Spinal cord (tissue), 10 donors: Measurements from ENCODE around the gene SOX21. TPM values are rescaled to one million over a fixed set of nuclear protein-coding genes. Genes with fewer than 3 reads are reported as not detected.
A peak's percentile ranks its signal among the peaks of the same experiment; 100 is the strongest.

Source experiments
- DNase-seq, 6 donors: peaks; one replicate each; pipeline versions ENCODE4 v3.0.0 to v3.0.0-alpha.2; 2013 to 2015; ENCODE audit warnings: low spot score in 6 of 6, low read depth in 4 of 6
- H3K27ac ChIP-seq: one replicate; pipeline ENCODE4 v1.5.1; 2013; ENCODE audit warnings: low read depth, low read length, control low read depth
- H3K27me3 ChIP-seq: one replicate; pipeline ENCODE4 v1.6.1; 2013; ENCODE audit warnings: low read length; ENCODE audit not compliant: control insufficient read depth, insufficient read depth
- H3K36me3 ChIP-seq: one replicate; pipeline ENCODE4 v1.6.1; 2013; ENCODE audit warnings: low read length; ENCODE audit not compliant: control insufficient read depth, insufficient read depth
- H3K4me1 ChIP-seq: one replicate; pipeline ENCODE4 v1.6.1; 2013; ENCODE audit warnings: low read length; ENCODE audit not compliant: control insufficient read depth, insufficient read depth
- H3K4me3 ChIP-seq: one replicate; pipeline ENCODE4 v1.5.1; 2013; ENCODE audit warnings: low read depth, low read length, control low read depth
- H3K9me3 ChIP-seq: one replicate; pipeline ENCODE4 v1.6.1; 2013; ENCODE audit warnings: low read length; ENCODE audit not compliant: control insufficient read depth, insufficient read depth
- WGBS: methylation state at CpG from one replicate; pipeline ENCODE4 v1.1.5; 2013; ENCODE audit warnings: missing lambda C conversion rate; ENCODE audit not compliant: insufficient coverage; 5-methylcytosine and 5-hydroxymethylcytosine counted together
- polyA plus RNA-seq, 2 donors: library from polyadenylated mRNA; unstranded; fragments of 120-200 nt; gene quantifications; one replicate each; pipeline ENCODE4 v1.2.1, GENCODE V29; 2013; ENCODE audit not compliant: insufficient read length in 2 of 2
- small RNA-seq: library from RNA; depleted of rRNA; stranded (forward); fragments of <200 nt; gene quantifications from one replicate; pipeline ENCODE3, GENCODE V24; 2014; ENCODE audit warnings: low replicate concordance
- total RNA-seq, 2 donors: library from RNA; depleted of rRNA in 1 of 2; stranded (reverse); fragments of 120-200 nt in 1 of 2; fragments of >200 nt in 1 of 2; gene quantifications; one replicate each; pipeline versions ENCODE4 v1.2.3 to v1.2.4, GENCODE V29; 2013 to 2014
- donor health status: healthy.

Gene SOX21
- total and polyA plus RNA-seq, 4 donors = 2.3 to 26.5 (median 11.1) TPM

- Histone ChIP-seq H3K36me3 (no peaks in the 10 kb centered on the region), H3K4me1 (no peaks in the 10 kb centered on the region), H3K4me3 (no peak overlapping the region), H3K27me3 (peaks cover 8% of the 10 kb centered on the region), H3K27ac (no peak overlapping the region), H3K9me3 (no peaks in the 10 kb centered on the region)
- 76% methylated on average over 6 of the region's 7 CpGs for WGBS
- DNase-seq = no peak
These were observed 47.5 kb downstream of the SOX21 start for GRCh38 chr13:94664889-94665288.

- H3K36me3 ChIP-seq = no peaks in the 10 kb centered on the region
- H3K27ac ChIP-seq = no peak overlapping the region
- H3K27me3 ChIP-seq = peaks cover 8% of the 10 kb centered on the region
- no peaks in the 10 kb centered on the region for H3K4me1 ChIP-seq
- peak in 2 of 6 donors; percentile 59 to 67 for DNase-seq
- WGBS = 0% methylated on average over 1 of the region's 12 CpGs
- H3K4me3 ChIP-seq = no peak overlapping the region
- no peaks in the 10 kb centered on the region for H3K9me3 ChIP-seq
These were observed 49.9 kb downstream of the SOX21 start for GRCh38 chr13:94662274-94662945.

GRCh38 chr13:94661406-94661805, 50.9 kb downstream of the SOX21 start:
- peak in 2 of 6 donors; percentile 20 to 52 for DNase-seq
- no peaks in the 10 kb centered on the region for H3K36me3 ChIP-seq
- H3K9me3 ChIP-seq = no peaks in the 10 kb centered on the region
- peaks cover 8% of the 10 kb centered on the region for H3K27me3 ChIP-seq
- H3K4me1 ChIP-seq = no peaks in the 10 kb centered on the region
- no CpG with 5 or more reads among the region's 5 CpGs for WGBS
- no peak overlapping the region for H3K4me3 ChIP-seq
- H3K27ac ChIP-seq = no peak overlapping the region

GRCh38 chr13:94660695-94661326, 51.5 kb downstream of the SOX21 start:
- no peak overlapping the region for H3K27ac ChIP-seq
- peak in 2 of 6 donors; percentile 57 to 60 for DNase-seq

More at GRCh38 chr13:94660695-94661326, 51.5 kb downstream of the SOX21 start:
- Histone ChIP-seq H3K27me3 (peaks cover 8% of the 10 kb centered on the region), H3K4me1 (no peaks in the 10 kb centered on the region), H3K4me3 (no peak overlapping the region), H3K36me3 (no peaks in the 10 kb centered on the region), H3K9me3 (peaks cover 4% of the 10 kb centered on the region)
- WGBS = 0% methylated on average over 1 of the region's 6 CpGs

Small RNA genes lying within 50 kb of the gene (small RNA-seq; reads per million reads assigned to genes)
- not detected for gene RN7SL585P

Other genes with a start within 250 kb of the SOX21 start
- 1 to 10 TPM; 1.3 to 2.0 TPM for gene DCT, start 232.9 kb downstream of the SOX21 start, total RNA-seq
- under 1 TPM; 0.39 to 0.41 TPM for gene DCT, start 232.9 kb downstream of the SOX21 start, polyA plus RNA-seq
- gene TGDS, start 116.4 kb downstream of the SOX21 start, total RNA-seq = 10 to 100 TPM; 13.6 to 17.1 TPM
- gene TGDS, start 116.4 kb downstream of the SOX21 start, polyA plus RNA-seq = 1 to 10 TPM; 7.5 to 8.6 TPM
- gene GPR180, start 110.7 kb downstream of the SOX21 start, total RNA-seq = 10 to 100 TPM in 1 of 2 donors, 1 to 10 TPM in 1; 7.9 to 19.4 TPM
- 1 to 10 TPM; 6.4 to 8.2 TPM for gene GPR180, start 110.7 kb downstream of the SOX21 start, polyA plus RNA-seq